ENCODE results near the gene CADPS.

DNA sequence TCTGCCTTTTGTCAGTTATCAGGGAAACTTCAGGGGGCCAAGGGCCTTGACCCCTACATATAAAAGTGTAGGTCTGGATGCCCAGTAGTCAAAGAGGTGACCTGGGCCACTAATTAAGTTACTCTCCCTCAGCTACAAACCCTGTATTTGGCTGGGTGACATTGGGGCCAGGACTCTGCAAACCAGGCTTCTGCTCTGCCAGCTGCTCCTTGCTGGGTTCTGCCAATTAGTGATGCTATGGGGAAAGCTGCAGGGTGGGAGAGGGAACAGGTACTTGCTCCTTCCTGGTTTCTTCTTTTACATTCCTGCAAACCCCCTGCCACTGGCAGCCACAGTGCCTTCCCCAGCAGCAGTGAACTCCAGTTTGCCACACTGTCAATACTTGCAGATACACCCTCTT lies 179.2 kb downstream of the CADPS start:
- TF ChIP-seq, protein P1, sequence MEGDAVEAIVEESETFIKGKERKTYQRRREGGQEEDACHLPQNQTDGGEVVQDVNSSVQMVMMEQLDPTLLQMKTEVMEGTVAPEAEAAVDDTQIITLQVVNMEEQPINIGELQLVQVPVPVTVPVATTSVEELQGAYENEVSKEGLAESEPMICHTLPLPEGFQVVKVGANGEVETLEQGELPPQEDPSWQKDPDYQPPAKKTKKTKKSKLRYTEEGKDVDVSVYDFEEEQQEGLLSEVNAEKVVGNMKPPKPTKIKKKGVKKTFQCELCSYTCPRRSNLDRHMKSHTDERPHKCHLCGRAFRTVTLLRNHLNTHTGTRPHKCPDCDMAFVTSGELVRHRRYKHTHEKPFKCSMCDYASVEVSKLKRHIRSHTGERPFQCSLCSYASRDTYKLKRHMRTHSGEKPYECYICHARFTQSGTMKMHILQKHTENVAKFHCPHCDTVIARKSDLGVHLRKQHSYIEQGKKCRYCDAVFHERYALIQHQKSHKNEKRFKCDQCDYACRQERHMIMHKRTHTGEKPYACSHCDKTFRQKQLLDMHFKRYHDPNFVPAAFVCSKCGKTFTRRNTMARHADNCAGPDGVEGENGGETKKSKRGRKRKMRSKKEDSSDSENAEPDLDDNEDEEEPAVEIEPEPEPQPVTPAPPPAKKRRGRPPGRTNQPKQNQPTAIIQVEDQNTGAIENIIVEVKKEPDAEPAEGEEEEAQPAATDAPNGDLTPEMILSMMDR (IDR thresholded peaks at IDR 0.05): no peak
- TF ChIP-seq POLR2A (IDR thresholded peaks at IDR 0.05; ENCODE audit: low read depth) (no peak), EP300 (IDR thresholded peaks at IDR 0.05) (no peak), POLR2AphosphoS5 (IDR thresholded peaks at IDR 0.05) (no peak)
